SKM-1 (cell line): Measurements from ENCODE around the gene CRYL1.

Source experiments
- DNase-seq: peaks from one replicate; lab custom pipeline; 2025; ENCODE audit not compliant: unreplicated experiment; lab: John Stamatoyannopoulos, UW

The CRYL1 gene

GRCh38 chr13:20495087-20496023 lies 30.3 kb downstream of the CRYL1 start:
- DNase-seq: peak; percentile 24

GRCh38 chr13:20494656-20495055 lies 31.0 kb downstream of the CRYL1 start:
- DNase-seq: no peak

- DNase-seq: peak; percentile 31
These were observed 33.0 kb downstream of the CRYL1 start for GRCh38 chr13:20492641-20493040.

GRCh38 chr13:20491926-20492435 lies 33.7 kb downstream of the CRYL1 start:
- no peak for DNase-seq

GRCh38 chr13:20489185-20489820 lies 36.4 kb downstream of the CRYL1 start:
- no peak for DNase-seq

- DNase-seq: no peak
These were observed 37.7 kb downstream of the CRYL1 start for GRCh38 chr13:20487927-20488326.

- no peak for DNase-seq
These were observed 42.9 kb downstream of the CRYL1 start for GRCh38 chr13:20482787-20483186.

- DNase-seq: no peak
These were observed 43.3 kb downstream of the CRYL1 start for GRCh38 chr13:20482275-20482761.

- no peak for DNase-seq
These were observed 48.3 kb downstream of the CRYL1 start for GRCh38 chr13:20477394-20477793.

- DNase-seq: no peak
These were observed 49.5 kb downstream of the CRYL1 start for GRCh38 chr13:20475927-20476691.

- DNase-seq: no peak
These were observed 51.1 kb downstream of the CRYL1 start for GRCh38 chr13:20474515-20474914.

GRCh38 chr13:20473888-20474287 lies 51.8 kb downstream of the CRYL1 start:
- DNase-seq: no peak

GRCh38 chr13:20473139-20473538 lies 52.5 kb downstream of the CRYL1 start:
- DNase-seq: no peak

GRCh38 chr13:20472531-20472930 lies 53.1 kb downstream of the CRYL1 start:
- no peak for DNase-seq

- DNase-seq: no peak
These were observed 55.5 kb downstream of the CRYL1 start for GRCh38 chr13:20470136-20470535.

GRCh38 chr13:20466371-20466770 lies 59.3 kb downstream of the CRYL1 start:
- DNase-seq: no peak

- DNase-seq: no peak
These were observed 60.3 kb downstream of the CRYL1 start for GRCh38 chr13:20465218-20465879.

- DNase-seq: no peak
These were observed 62.7 kb downstream of the CRYL1 start for GRCh38 chr13:20462921-20463320.

- DNase-seq: no peak
These were observed 63.1 kb downstream of the CRYL1 start for GRCh38 chr13:20462533-20462915.

- no peak for DNase-seq
These were observed 63.7 kb downstream of the CRYL1 start for GRCh38 chr13:20461860-20462532.
